Measurements from ENCODE around the gene ADAM22.
"Not testable (repeated sequence)": the region's sequence is repeated elsewhere in the genome, so short reads cannot be mapped to it uniquely, and the experiment has no call there.

ADAM22 gene

GRCh38 chr7:87933605-87933952 is 472 bp upstream of the ADAM22 start:
- Histone ChIP-seq H3K4me3 (ENCODE audit: low read depth in 1 of 2, low read length in 1 of 2) (peak overlapping the region; percentile 62 to 69), H3K27me3 (peaks cover 35% of the 10 kb centered on the region)
- TF ChIP-seq CTCF (IDR thresholded peaks at IDR 0.05): no peak

GRCh38 chr7:87934699-87935383 is 790 bp downstream of the ADAM22 start:
- no peaks in the 10 kb centered on the region for H3K36me3 ChIP-seq
- no peak overlapping the region for H3K27ac ChIP-seq
- TF ChIP-seq CTCF (IDR thresholded peaks at IDR 0.05): no peak
- no peaks in the 10 kb centered on the region for H3K9me3 ChIP-seq
- H3K27me3 ChIP-seq: peaks cover 35% of the 10 kb centered on the region
- H3K4me3 ChIP-seq (ENCODE audit: low read depth in 1 of 2, low read length in 1 of 2): peak overlapping the region; percentile 62 to 69
- peaks cover 19 to 21% of the 10 kb centered on the region in 2 experiments for H3K4me1 ChIP-seq (ENCODE audit: control insufficient read depth in 1 of 2, insufficient read depth in 1 of 2, low read depth in 1 of 2, low read length in 1 of 2)

More at GRCh38 chr7:87933605-87933952, 472 bp upstream of the ADAM22 start:
- Histone ChIP-seq H3K4me1 (ENCODE audit: control insufficient read depth in 1 of 2, insufficient read depth in 1 of 2, low read depth in 1 of 2, low read length in 1 of 2) (peaks cover 19 to 21% of the 10 kb centered on the region in 2 experiments), H3K9me3 (no peaks in the 10 kb centered on the region), H3K27ac (no peak overlapping the region), H3K36me3 (no peaks in the 10 kb centered on the region)

GRCh38 chr7:87935384-87935706 is 1.3 kb downstream of the ADAM22 start:
- no peak for TF ChIP-seq CTCF (IDR thresholded peaks at IDR 0.05)
- Histone ChIP-seq H3K4me1 (ENCODE audit: control insufficient read depth in 1 of 2, insufficient read depth in 1 of 2, low read depth in 1 of 2, low read length in 1 of 2) (peaks cover 19 to 21% of the 10 kb centered on the region in 2 experiments), H3K27ac (no peak overlapping the region), H3K9me3 (no peaks in the 10 kb centered on the region), H3K4me3 (ENCODE audit: low read depth in 1 of 2, low read length in 1 of 2) (no peak overlapping the region), H3K36me3 (no peaks in the 10 kb centered on the region), H3K27me3 (peaks cover 35% of the 10 kb centered on the region)

- no peak overlapping the region for H3K27ac ChIP-seq
- no peak for TF ChIP-seq CTCF (IDR thresholded peaks at IDR 0.05)
- no peaks in the 10 kb centered on the region for H3K36me3 ChIP-seq
- no peaks in the 10 kb centered on the region for H3K9me3 ChIP-seq
- no peak overlapping the region for H3K4me3 ChIP-seq (ENCODE audit: low read depth in 1 of 2, low read length in 1 of 2)
- H3K27me3 ChIP-seq: no peaks in the 10 kb centered on the region
- H3K4me1 ChIP-seq (ENCODE audit: control insufficient read depth in 1 of 2, insufficient read depth in 1 of 2, low read depth in 1 of 2, low read length in 1 of 2): no peaks in the 10 kb centered on the region
Observed at GRCh38 chr7:87941138-87941537, 7.1 kb downstream of the ADAM22 start.

- no peaks in the 10 kb centered on the region for H3K36me3 ChIP-seq
- no peak overlapping the region for H3K27ac ChIP-seq
- H3K9me3 ChIP-seq: no peaks in the 10 kb centered on the region
- no peaks in the 10 kb centered on the region for H3K27me3 ChIP-seq
- H3K4me3 ChIP-seq (ENCODE audit: low read depth in 1 of 2, low read length in 1 of 2): no peak overlapping the region
- no peaks in the 10 kb centered on the region for H3K4me1 ChIP-seq (ENCODE audit: control insufficient read depth in 1 of 2, insufficient read depth in 1 of 2, low read depth in 1 of 2, low read length in 1 of 2)
- TF ChIP-seq CTCF (IDR thresholded peaks at IDR 0.05): no peak
Observed at GRCh38 chr7:87944547-87944946, 10.5 kb downstream of the ADAM22 start.

GRCh38 chr7:87945926-87946325 is 11.9 kb downstream of the ADAM22 start:
- H3K27me3 ChIP-seq; H3K36me3 ChIP-seq; H3K9me3 ChIP-seq; H3K4me1 ChIP-seq (ENCODE audit: control insufficient read depth in 1 of 2, insufficient read depth in 1 of 2, low read depth in 1 of 2, low read length in 1 of 2); H3K4me3 ChIP-seq (ENCODE audit: low read depth in 1 of 2, low read length in 1 of 2); H3K27ac ChIP-seq: not testable (repeated sequence)

All from neutrophil (primary cell).